NB4 (cell line): ENCODE results near the gene EWSR1.

Source experiments
- POLR2A ChIP-seq: IDR thresholded peaks from 2 replicates; pipeline ENCODE4 v1.6.1; 2011; ENCODE audit warnings: mild to moderate bottlenecking; ENCODE audit not compliant: insufficient read length; ENCODE audit errors: extremely low read depth
- TF ChIP-seq, protein P1 (sequence below): IDR thresholded peaks from 2 replicates; pipeline ENCODE4 v1.6.1; 2011; ENCODE audit warnings: low read depth, low read length
- TF ChIP-seq, protein P2 (sequence below): IDR thresholded peaks from one replicate; pipeline ENCODE4 v1.5.1; 2012; ENCODE audit warnings: low read depth, low read length

DNA sequence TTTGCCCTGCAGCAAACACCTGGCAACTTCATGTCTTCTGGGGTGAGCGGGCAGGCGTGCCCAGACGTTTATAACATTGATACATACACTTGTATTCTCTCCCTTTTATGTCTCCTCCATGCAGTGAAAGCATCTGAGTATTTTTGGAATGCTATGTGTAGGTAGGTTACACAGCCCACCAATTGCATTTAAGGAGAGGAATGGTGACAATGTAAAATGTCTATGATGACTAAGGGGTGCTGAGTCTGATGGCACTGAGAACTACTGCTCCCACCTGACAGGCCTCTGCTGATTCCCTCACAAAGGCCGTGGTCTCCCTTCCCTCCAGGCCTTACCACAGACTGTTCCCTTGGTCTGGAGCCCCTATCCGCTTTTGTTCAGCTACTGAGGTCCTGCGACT lies 70.3 kb downstream of the EWSR1 start:
- TF ChIP-seq, protein P1, sequence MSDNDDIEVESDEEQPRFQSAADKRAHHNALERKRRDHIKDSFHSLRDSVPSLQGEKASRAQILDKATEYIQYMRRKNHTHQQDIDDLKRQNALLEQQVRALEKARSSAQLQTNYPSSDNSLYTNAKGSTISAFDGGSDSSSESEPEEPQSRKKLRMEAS, result no peak
- no peak for TF ChIP-seq POLR2A
- TF ChIP-seq, protein P2, sequence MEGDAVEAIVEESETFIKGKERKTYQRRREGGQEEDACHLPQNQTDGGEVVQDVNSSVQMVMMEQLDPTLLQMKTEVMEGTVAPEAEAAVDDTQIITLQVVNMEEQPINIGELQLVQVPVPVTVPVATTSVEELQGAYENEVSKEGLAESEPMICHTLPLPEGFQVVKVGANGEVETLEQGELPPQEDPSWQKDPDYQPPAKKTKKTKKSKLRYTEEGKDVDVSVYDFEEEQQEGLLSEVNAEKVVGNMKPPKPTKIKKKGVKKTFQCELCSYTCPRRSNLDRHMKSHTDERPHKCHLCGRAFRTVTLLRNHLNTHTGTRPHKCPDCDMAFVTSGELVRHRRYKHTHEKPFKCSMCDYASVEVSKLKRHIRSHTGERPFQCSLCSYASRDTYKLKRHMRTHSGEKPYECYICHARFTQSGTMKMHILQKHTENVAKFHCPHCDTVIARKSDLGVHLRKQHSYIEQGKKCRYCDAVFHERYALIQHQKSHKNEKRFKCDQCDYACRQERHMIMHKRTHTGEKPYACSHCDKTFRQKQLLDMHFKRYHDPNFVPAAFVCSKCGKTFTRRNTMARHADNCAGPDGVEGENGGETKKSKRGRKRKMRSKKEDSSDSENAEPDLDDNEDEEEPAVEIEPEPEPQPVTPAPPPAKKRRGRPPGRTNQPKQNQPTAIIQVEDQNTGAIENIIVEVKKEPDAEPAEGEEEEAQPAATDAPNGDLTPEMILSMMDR, result no peak
